ENCODE measurements around the gene EEF2K. TPM values are rescaled to one million over a fixed set of nuclear protein-coding genes. Genes with fewer than 3 reads are reported as not detected.

Gene EEF2K
- total RNA-seq, 4 donors from 2014 or later: 18.7 to 39.9 (median 21.2) TPM

DNA sequence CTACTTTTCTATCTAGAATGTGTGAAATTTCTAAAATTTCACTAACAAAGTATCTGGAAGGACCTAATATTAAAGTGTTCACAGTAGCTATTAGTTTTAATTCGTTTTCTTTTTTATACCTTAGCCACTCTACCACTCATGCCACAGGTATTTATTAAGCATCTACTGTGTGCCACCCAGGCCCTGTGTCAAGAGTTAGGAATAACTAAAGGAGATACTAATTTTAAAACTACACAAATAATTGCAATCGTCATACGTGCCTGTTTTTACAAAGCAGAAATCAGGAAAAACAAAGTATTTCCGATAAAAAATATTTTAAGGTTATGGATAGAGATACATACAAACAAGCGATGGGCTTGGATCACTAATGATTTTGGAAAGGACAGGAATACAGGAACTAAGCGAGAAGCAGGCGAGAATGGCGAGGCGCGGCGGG lies 483 bp upstream of the EEF2K start:
- Histone ChIP-seq H3K36me3 (no peaks in the 10 kb centered on the region), H3K4me3 (peak overlapping the region; percentile 27 to 89 (median 84)), H3K27ac (peak overlapping the region; percentile 91 to 97 (median 96)), H3K27me3 (no peaks in the 10 kb centered on the region), H3K4me1 (peaks cover 41 to 42% of the 10 kb centered on the region in 2 donors), H3K9me3 (no peaks in the 10 kb centered on the region)
- DNase-seq (no peak), ATAC-seq (no peak)
- in situ Hi-C loops (cut with MboI; ENCODE audit: low sequenced_read_pairs in 4 of 4): loop anchor here in 1 of 4 donors (5.0 kb wide), 1 partner anchor 87 kb away; no protein-coding TSS in a partner anchor
- intact Hi-C loops (cut with DNase I; ENCODE audit: low total_unique reads): loop anchor here (1.0 to 10.0 kb wide), 6 partner anchors 9 to 1389 kb away; partner anchors contain the start of genes NDUFAB1 and POLR3E
- TF ChIP-seq, protein P1, sequence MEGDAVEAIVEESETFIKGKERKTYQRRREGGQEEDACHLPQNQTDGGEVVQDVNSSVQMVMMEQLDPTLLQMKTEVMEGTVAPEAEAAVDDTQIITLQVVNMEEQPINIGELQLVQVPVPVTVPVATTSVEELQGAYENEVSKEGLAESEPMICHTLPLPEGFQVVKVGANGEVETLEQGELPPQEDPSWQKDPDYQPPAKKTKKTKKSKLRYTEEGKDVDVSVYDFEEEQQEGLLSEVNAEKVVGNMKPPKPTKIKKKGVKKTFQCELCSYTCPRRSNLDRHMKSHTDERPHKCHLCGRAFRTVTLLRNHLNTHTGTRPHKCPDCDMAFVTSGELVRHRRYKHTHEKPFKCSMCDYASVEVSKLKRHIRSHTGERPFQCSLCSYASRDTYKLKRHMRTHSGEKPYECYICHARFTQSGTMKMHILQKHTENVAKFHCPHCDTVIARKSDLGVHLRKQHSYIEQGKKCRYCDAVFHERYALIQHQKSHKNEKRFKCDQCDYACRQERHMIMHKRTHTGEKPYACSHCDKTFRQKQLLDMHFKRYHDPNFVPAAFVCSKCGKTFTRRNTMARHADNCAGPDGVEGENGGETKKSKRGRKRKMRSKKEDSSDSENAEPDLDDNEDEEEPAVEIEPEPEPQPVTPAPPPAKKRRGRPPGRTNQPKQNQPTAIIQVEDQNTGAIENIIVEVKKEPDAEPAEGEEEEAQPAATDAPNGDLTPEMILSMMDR (IDR thresholded peaks at IDR 0.05 in 4 of 5, conservative IDR thresholded peaks at IDR 0.05 in 1 of 5): no peak
- no peak for TF ChIP-seq POLR2A (IDR thresholded peaks at IDR 0.05)

DNA sequence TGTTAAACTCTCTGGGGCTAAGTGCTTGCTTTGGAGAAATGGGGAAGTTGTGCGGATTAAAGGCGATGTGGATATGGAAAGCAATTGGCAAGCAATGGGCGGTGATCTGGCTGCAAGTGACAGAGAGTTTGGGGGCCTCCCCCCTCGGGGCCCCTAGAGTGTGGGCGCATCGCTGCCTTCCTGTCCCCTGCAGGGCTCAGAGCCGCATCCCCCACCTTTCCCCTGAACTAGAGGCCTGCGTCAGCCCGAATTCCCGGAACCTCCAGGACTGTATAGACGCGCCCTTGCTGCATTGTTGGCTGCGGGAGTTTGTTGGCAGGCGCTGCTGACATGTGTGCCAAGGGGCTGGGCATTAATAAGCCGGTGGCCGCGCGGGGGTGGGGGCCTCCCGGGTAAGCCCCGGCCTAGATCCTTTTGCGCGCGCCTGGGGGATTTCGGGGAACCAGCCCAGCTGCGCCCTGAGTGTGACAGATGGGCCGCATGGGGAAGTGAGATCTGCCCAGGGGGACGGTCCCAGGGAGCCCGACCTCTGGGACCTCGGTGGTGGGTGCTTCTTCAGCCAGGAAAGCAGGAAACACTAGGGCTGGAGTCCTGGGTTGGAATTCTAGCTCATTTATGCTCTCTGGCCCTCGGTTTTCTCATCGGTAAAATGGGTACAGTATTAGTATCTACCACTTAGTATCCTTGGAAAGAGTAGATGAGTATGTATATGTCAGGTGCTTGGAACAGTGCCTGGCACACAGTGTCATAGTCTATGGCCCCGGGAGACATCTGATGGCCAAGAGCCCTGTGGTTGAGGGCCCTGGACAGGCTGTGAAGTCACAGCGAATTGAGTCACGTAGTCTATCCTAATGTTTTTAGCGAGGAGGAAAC lies 1.0 kb downstream of the EEF2K start:
- Histone ChIP-seq H3K36me3 (no peaks in the 10 kb centered on the region), H3K4me3 (peak overlapping the region; percentile 78 to 90 (median 89)), H3K27me3 (no peaks in the 10 kb centered on the region), H3K27ac (peak overlapping the region; percentile 91 to 97 (median 96)), H3K4me1 (peaks cover 56 to 57% of the 10 kb centered on the region in 2 donors), H3K9me3 (no peaks in the 10 kb centered on the region)
- peak; percentile 86 to 89 for DNase-seq
- peak; percentile 9 to 38 for TF ChIP-seq POLR2A (IDR thresholded peaks at IDR 0.05)
- TF ChIP-seq, protein P1 (IDR thresholded peaks at IDR 0.05 in 4 of 5, conservative IDR thresholded peaks at IDR 0.05 in 1 of 5): no peak
- in situ Hi-C loops (cut with MboI; ENCODE audit: low sequenced_read_pairs in 4 of 4): loop anchor here in 1 of 4 donors (5.0 kb wide), 1 partner anchor 85 kb away; no protein-coding TSS in a partner anchor
- peak; percentile 50 to 76 for ATAC-seq
- intact Hi-C loops (cut with DNase I; ENCODE audit: low total_unique reads): loop anchor here (1.0 to 10.0 kb wide), 6 partner anchors 11 to 1388 kb away; partner anchors contain the start of genes NDUFAB1 and POLR3E

DNA sequence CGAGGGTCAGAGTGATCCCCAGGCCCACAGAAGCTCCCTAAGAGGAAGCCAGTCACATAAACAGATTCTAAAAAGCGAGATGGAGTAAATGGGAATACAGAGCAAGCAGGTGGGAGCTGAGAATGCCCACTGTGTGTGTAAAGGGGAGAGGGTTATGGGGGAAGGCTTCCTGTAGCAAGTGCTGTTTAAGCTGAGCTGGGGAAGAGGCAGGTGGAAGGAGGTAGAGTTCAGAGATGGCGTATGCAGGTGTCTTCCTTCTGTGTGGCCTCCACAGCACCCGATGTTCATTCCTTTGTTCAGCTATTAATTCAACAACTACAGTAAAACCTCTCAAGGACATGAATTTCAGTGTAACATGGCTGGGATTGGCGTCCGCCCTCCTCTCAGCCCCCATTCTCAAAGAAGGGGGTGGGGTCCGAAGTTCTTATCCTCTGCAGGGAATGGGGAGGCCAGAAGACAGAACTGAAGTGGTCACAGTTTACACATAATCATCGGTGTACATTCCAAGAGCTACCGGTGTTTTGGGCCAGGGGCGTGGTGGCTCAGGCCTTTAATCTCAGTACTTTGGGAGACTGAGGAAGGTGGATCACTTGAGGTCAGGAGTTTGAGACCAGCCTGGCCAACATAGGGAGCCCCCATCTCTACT lies 1.8 kb downstream of the EEF2K start:
- Histone ChIP-seq H3K4me1 (peaks cover 63 to 64% of the 10 kb centered on the region in 2 donors), H3K36me3 (no peaks in the 10 kb centered on the region), H3K27ac (peak overlapping the region; percentile 91 to 97 (median 96)), H3K27me3 (no peaks in the 10 kb centered on the region), H3K4me3 (peak overlapping the region; percentile 78 to 90 (median 89)), H3K9me3 (no peaks in the 10 kb centered on the region)
- DNase-seq: no peak
- no peak for ATAC-seq
- TF ChIP-seq POLR2A (IDR thresholded peaks at IDR 0.05): no peak
- TF ChIP-seq, protein P1 (IDR thresholded peaks at IDR 0.05 in 4 of 5, conservative IDR thresholded peaks at IDR 0.05 in 1 of 5): no peak
- intact Hi-C loops (cut with DNase I; ENCODE audit: low total_unique reads) (loop anchor here (2.0 to 10.0 kb wide), 3 partner anchors 17 to 1387 kb away; partner anchors contain the start of gene NDUFAB1), in situ Hi-C loops (cut with MboI; ENCODE audit: low sequenced_read_pairs in 4 of 4) (loop anchor here in 1 of 4 donors (5.0 kb wide), 1 partner anchor 84 kb away; no protein-coding TSS in a partner anchor)

DNA sequence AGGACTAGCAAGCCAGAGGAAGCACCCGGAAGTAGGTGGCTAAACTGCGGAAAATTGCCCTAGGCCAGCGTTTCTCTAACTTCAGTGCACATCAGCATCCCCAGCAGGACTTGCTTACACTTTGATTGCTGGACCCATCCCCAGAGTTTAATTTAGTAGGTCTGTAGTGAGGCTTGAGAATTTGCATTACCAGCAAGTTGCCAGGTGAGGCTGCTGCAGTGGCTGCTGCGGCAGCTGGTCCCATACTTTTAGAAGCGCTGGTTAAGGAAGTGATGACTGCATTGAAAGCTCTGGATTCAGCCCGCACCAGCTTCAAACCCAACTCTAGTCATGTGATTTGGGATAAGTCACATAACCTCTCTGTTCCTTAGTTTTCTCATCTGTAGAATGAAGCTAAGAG lies 4.2 kb downstream of the EEF2K start:
- Histone ChIP-seq H3K27ac (peak overlapping the region; percentile 91 to 97 (median 96)), H3K4me1 (peaks cover 64 to 79% of the 10 kb centered on the region in 2 donors), H3K36me3 (no peaks in the 10 kb centered on the region), H3K27me3 (no peaks in the 10 kb centered on the region), H3K9me3 (no peaks in the 10 kb centered on the region), H3K4me3 (no peak overlapping the region)
- DNase-seq (no peak), ATAC-seq (no peak)
- TF ChIP-seq, protein P1 (IDR thresholded peaks at IDR 0.05 in 4 of 5, conservative IDR thresholded peaks at IDR 0.05 in 1 of 5): no peak
- TF ChIP-seq POLR2A (IDR thresholded peaks at IDR 0.05): no peak
- intact Hi-C loops (cut with DNase I; ENCODE audit: low total_unique reads) (loop anchor here (10.0 kb wide), 1 partner anchor 695 kb away; no protein-coding TSS in a partner anchor), in situ Hi-C loops (cut with MboI; ENCODE audit: low sequenced_read_pairs in 4 of 4) (no loop called here)

Data from gastrocnemius medialis (tissue), 4 donors.